GM12878 (cell line): ENCODE measurements around the gene GJB4.

Experiments used
- EGR1 ChIP-seq, 2 experiments: IDR thresholded peaks; 1 replicate in 1 of 2; 2 replicates in 1 of 2; pipeline ENCODE4 v1.6.1; 2011 to 2012; ENCODE audit warnings: low read depth in 2 of 2, low read length in 2 of 2, borderline replicate concordance in 1 of 2, mild to moderate bottlenecking in 1 of 2, moderate library complexity in 1 of 2
- MTA3 ChIP-seq: IDR thresholded peaks from 2 replicates; pipeline ENCODE4 v1.6.1; 2012; ENCODE audit warnings: low read length, inconsistent platforms, borderline replicate concordance
- TF ChIP-seq, protein P1 (sequence below): fragments of 450-650 bp; IDR thresholded peaks from 2 replicates; pipeline ENCODE4 v1.6.1; 2018; ENCODE audit warnings: mild to moderate bottlenecking, low read depth, moderate library complexity; ENCODE audit not compliant: partially characterized antibody
- TF ChIP-seq, protein P2 (sequence below), 3 experiments: IDR thresholded peaks in 2 of 3; conservative IDR thresholded peaks in 1 of 3; 2 replicates each; pipeline ENCODE4 v1.5.1; 2011; ENCODE audit warnings: low read depth in 3 of 3, low read length in 3 of 3, mild to moderate bottlenecking in 3 of 3, control low read depth in 2 of 3, moderate library complexity in 2 of 3, inconsistent platforms in 1 of 3, mixed read lengths in 1 of 3; ENCODE audit not compliant: control insufficient read depth in 2 of 3, insufficient read depth in 1 of 3; ENCODE audit errors: extremely low read depth in 1 of 3

DNA sequence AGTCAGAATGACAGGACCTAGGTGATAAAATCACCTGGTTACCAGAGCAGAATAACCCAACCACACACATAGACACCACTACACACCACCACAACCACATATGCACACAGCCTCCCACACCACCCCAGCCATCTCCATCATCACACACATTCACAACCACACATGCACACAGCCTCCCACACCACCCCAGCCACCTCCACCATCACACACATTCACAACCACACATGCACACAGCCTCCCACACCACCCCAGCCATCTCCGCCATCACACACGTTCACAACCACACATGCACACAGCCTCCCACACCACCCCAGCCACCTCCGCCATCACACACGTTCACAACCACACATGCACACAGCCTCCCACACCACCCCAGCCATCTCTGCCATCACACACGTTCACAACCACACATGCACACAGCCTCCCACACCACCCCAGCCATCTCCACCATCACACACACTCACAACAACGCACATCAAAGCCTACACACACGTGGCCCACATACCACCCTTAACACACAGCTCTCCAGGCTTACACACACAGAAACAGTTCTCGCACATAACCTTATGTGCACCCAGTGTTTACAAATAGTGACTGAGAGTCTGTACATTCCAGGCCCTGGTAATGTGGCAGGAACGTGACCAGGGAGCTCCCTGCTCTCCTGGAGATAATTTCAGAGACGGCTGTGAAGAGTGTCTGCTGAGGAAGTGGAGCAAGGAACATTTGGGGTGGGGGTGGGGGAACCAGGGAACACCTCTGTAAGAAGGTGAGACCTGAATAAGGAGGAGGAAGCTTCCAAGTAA lies 18.2 kb downstream of the GJB4 start:
- TF ChIP-seq, protein P1, sequence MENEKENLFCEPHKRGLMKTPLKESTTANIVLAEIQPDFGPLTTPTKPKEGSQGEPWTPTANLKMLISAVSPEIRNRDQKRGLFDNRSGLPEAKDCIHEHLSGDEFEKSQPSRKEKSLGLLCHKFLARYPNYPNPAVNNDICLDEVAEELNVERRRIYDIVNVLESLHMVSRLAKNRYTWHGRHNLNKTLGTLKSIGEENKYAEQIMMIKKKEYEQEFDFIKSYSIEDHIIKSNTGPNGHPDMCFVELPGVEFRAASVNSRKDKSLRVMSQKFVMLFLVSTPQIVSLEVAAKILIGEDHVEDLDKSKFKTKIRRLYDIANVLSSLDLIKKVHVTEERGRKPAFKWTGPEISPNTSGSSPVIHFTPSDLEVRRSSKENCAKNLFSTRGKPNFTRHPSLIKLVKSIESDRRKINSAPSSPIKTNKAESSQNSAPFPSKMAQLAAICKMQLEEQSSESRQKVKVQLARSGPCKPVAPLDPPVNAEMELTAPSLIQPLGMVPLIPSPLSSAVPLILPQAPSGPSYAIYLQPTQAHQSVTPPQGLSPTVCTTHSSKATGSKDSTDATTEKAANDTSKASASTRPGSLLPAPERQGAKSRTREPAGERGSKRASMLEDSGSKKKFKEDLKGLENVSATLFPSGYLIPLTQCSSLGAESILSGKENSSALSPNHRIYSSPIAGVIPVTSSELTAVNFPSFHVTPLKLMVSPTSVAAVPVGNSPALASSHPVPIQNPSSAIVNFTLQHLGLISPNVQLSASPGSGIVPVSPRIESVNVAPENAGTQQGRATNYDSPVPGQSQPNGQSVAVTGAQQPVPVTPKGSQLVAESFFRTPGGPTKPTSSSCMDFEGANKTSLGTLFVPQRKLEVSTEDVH: no peak
- TF ChIP-seq, protein P2, sequence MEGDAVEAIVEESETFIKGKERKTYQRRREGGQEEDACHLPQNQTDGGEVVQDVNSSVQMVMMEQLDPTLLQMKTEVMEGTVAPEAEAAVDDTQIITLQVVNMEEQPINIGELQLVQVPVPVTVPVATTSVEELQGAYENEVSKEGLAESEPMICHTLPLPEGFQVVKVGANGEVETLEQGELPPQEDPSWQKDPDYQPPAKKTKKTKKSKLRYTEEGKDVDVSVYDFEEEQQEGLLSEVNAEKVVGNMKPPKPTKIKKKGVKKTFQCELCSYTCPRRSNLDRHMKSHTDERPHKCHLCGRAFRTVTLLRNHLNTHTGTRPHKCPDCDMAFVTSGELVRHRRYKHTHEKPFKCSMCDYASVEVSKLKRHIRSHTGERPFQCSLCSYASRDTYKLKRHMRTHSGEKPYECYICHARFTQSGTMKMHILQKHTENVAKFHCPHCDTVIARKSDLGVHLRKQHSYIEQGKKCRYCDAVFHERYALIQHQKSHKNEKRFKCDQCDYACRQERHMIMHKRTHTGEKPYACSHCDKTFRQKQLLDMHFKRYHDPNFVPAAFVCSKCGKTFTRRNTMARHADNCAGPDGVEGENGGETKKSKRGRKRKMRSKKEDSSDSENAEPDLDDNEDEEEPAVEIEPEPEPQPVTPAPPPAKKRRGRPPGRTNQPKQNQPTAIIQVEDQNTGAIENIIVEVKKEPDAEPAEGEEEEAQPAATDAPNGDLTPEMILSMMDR (IDR thresholded peaks at IDR 0.05 in 2 of 3, conservative IDR thresholded peaks at IDR 0.05 in 1 of 3; ENCODE audit: control insufficient read depth in 2 of 3, extremely low read depth in 1 of 3, insufficient read depth in 1 of 3, low read depth in 3 of 3, low read length in 3 of 3): no peak
- TF ChIP-seq EGR1 (IDR thresholded peaks at IDR 0.05; ENCODE audit: borderline replicate concordance in 1 of 2, low read depth in 2 of 2, low read length in 2 of 2): no peak
- TF ChIP-seq MTA3: no peak
